ENCODE data around the gene FN1. TPM values are rescaled to one million over a fixed set of nuclear protein-coding genes. Genes with fewer than 3 reads are reported as not detected.

Gene FN1
- total RNA-seq, 1 experiment from 2014 or later, result 3,465 TPM

DNA sequence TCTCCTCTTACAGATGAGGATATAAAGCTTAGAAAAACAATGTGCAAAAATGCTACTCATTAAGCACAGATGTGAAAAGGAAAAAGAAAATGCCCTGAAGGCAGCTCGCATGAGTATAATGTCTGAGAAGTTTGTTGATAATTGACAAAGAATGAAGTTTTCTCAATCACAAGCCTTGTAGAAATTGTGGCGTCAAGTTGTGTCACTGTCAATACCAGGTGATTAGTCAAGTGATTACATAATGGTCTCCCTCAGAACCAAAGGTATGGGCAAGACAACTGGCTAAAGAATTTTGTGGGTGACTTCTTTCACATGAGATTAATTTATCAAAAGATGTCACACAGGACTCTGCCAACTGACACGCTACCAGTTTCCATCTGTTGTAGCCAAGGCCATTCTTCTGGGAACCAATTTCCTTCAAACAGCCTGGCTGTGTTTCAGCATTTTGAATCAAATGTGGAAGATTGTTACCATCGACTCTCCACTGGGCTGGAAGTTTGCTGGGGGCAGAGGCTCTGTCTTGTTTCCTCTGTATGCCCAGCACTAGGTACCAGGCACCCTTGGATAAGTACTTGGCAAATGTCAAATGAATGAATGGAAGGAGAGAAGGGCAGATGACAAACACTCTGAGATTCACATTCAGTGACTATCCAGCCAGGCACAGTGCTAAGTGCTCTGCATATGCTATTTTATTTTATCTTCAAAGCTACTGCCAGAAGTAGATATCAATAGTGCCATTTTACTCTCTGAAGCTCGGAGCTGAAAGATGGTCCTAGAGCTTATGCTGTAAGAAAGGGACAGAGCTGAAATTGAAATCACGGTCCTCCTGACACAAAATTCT lies 5.9 kb upstream of the FN1 start:
- DNase-seq (ENCODE audit: low read depth), result no peak

DNA sequence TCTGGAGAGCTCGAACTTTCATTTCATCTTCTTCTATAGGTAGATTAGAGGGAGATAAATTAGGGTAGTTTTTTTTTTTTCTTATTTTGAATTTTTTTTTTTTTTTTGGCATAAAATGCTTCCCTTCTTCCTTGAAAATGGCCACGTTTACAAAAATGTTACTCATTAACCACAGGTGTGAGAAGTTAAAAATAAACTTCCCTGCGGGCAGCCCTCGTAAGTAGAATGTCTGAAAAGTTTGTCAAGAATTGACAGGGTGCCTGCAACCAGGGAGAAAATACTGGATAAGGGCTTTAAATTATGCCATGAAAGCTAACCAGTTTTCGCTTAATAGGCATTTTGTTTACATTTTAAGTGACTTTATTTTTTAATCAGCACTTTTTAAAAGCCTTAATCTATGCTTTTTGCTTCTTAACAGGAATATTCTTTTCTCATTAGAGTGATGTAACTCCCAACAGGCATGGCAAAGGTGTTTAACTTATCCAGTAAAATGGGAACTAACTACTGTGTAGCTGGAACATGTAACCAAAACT lies 4.2 kb upstream of the FN1 start:
- DNase-seq (ENCODE audit: low read depth), result no peak

DNA sequence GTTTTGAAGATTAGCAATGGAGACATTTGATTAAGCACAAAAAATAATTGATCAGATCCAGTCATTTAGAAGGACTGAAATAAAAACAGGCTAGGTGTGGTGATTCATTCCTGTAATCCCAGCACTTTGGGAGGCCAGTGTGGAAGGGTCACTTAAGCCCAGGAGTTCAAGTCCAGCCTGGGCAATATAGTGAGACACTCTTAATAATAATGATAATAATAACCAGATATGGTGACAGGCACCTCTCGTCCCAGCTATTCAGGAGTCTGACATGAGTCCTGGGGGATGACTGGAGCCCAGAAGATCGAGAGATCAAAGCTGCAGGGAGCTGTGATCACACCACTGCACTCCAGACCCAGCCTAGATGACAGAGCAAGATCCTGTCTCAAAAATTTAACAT lies 3.5 kb upstream of the FN1 start:
- DNase-seq (ENCODE audit: low read depth), result no peak

DNA sequence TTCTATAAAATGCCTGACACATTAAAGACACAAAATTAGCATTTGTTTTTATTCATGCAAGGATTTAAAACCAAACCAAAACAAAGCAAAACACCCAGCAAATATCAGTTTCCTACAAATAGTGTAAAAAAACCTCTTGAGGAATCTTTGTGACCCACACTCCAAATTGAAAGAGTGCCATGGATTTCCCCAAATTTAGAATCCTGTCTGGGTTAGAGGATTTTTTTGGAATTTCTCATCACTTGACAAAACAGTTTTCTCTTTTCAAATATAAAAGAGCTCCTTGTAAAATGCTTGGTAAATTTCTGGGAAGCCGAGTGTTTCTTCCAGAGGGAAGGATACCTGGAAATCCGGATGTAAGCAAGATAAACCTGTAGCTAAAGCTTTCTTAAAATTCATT lies 1.7 kb upstream of the FN1 start:
- DNase-seq (ENCODE audit: low read depth), result no peak

DNA sequence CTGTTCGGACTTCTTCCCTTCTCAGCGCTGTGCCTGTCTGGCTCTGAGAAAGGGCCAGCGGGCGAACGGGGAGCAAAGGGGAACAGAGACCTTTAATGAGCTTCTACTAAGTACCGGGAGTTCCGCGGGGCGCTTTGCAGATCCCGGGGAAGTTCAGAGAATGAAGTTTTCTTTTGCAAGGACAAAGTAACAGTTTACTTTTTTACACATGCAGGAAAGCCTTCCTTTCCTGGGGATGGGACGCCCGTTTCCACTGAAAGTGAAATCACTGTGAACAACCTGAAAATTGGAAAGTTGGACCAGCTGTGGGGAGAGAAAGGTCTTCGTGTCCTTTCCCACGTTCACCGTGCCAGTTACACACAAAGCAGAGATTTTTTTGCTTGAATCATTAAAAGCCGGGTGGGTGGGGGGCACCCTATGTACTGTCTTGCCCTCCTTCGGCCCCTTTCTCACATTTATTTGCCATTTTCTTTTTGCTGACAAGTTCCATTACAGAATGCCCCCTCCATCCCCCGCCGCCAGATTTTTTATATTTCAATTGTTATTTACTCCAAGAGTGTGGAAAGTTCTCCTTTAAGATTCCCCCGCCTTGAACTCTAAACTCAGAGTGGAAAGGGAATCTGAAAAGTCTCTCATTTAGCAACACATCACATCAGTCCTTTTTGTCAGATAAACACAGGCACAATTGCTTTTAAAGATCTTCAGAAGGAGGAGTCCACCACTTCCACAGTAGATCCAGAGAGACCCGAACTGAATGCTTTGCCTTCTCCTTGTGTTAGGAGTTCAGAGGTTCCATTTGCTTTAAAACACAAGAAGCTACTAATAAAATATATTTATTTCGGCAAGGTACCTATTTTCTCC lies 1.1 kb upstream of the FN1 start:
- no peak for DNase-seq (ENCODE audit: low read depth)

DNA sequence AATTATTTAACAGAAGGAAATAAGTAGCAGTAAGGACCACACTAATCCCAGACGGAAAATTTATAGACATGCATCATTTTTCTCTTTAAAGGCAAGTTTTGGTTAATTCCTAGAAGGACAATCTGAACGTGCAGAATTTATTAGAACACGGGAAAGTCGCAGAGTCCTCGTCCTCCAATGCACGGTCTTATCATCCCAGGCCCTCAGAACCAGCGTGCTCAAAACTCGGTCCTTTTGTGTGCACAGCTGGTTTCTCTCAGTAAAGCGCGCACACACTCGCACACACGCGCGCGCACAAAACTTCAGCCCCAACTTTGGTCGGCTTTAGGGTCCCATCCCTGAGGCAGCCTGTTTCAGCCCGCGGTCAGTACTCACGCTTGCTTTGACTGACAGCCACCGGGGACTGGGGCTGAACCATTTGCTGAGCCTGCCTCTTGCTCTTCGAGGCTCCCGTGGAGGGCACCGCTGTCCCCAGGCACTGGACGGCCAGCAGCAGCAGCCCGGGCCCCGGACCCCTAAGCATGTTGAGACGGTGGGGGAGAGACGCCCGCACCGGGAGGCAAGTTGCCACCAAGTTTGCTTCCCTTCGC lies 493 bp downstream of the FN1 start:
- DNase-seq (ENCODE audit: low read depth), result peak; percentile 63

- no peak for DNase-seq (ENCODE audit: low read depth)
These were observed 1.2 kb downstream of the FN1 start for GRCh38 chr2:215434447-215435279.

- DNase-seq (ENCODE audit: low read depth), result no peak
These were observed 2.9 kb downstream of the FN1 start for GRCh38 chr2:215432759-215433594.

GRCh38 chr2:215431778-215432758 lies 3.8 kb downstream of the FN1 start:
- DNase-seq (ENCODE audit: low read depth), result no peak

DNA sequence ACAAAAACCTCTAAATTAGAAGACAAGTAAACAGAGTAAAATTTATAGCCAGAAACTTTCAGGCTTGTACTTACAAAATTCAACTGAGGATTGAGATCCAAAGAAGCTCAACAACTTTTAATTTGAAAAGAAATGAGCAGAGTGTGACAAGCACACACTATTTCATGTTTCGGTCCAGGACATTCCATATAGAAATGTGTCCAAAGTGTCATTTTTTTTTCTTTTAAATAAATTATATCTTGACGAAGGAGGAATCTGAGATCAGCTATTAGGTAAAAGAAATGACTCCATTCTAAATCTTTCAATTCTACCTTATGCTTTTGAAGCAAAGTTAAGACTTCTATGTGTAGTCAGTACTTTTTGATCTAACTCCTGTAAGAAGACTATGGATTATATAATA lies 4.6 kb downstream of the FN1 start:
- no peak for DNase-seq (ENCODE audit: low read depth)

GRCh38 chr2:215430528-215431187 lies 5.2 kb downstream of the FN1 start:
- no peak for DNase-seq (ENCODE audit: low read depth)

DNA sequence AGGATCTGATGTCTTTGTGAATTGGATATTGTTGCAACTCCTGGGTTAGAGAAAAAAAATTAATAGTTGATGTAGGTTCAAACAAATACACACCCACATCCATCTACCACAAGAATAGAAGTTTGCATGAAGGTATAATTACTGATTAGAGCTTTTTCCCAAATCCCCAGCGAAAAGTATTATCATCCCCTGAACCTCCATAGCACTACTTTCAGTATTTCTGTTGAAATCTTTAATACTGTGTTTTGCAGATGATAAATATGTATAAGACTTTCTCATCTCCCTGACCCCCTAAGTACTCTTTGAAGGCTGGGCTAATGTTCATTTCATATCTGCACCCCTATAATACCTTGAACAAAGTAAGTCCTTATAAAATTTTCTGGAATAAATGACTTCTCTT lies 6.4 kb downstream of the FN1 start:
- DNase-seq (ENCODE audit: low read depth), result no peak

DNA sequence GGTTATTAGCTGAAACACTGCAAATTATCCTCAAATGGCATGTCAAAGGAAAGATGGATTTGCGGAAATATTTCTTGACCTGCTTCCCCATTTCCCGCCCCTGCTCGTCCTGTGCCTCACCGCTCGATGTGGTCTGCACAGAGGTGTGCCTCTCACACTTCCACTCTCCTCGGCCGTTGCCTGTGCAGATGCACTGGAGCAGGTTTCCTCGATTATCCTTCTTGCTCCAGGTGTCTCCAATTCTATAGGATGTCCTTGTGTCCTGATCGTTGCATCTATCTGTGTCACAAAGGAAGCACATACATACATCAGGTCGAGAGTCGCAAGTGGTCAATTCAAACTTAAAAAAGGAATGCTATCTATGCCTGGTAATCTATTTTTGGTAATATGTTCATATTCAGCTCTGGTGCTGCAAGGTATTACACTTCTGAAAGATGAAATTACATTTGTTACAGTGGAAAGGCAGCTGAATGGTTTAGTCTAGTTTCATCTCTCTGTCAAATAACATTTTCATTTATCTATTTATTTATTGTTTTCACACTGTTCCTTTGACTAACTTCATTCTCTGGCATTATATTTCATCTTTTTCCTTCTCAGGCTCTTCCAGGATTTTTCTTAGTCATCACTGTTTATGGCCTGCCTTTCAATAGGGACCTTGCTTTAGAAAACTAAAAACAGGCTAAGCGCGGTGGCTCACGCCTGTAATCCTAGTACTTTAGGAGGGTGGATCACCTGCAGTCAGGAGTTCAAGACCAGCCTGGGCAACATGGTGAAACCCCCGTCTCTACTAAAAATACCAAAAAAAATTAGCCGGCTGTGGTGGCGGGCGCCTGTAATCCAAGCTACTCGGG lies 7.6 kb downstream of the FN1 start:
- no peak for DNase-seq (ENCODE audit: low read depth)

- DNase-seq (ENCODE audit: low read depth), result no peak
These were observed 8.3 kb downstream of the FN1 start for GRCh38 chr2:215427585-215427984.

- peak; percentile 64 for DNase-seq (ENCODE audit: low read depth)
These were observed 10.7 kb downstream of the FN1 start for GRCh38 chr2:215425021-215425782.

DNA sequence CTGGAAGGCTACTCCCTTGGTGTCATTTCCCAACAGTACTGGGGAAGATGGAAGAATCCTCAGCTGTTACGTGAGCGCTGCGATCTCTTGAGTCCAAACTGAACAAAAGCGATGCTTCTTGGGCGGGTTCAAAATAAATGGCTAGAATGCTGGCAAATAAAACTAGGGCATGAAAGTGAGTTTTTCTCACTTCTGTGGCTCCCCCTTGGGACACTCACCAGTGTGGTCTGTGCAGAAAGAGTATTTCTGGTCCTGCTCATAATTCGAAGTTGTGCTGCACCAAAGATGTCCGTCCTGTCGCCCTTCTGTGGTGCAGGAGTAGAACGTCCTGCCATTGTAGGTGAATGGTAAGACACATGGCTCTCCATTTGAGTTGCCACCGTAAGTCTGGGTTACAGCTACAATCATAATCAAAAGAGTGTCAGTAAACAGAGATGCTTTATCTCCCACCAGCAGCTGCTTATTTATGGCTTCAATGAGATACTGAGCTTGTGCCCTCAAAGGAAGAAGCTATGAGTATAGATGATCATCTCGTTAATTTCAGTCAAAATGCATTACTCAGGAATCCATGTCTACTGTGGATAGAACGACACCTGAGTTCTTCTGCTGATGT lies 11.8 kb downstream of the FN1 start:
- DNase-seq (ENCODE audit: low read depth), result no peak

DNA sequence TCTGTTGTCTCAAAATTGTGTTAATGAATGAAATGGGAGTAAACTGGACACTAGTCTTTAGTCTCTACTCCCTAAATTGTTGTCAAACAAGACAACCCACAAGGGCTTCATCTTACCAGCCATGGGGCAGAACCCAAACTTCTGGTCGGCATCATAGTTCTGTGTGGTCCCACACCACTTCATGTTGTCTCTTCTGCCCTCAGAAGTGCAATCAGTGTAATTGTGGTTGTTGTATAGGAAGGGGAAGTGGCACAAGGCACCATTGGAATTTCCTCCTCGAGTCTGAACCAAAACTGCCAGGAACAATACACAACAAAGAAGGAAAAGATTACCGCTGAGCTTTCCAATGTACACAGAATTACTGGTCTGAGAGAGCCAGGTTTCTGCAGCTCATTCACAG lies 12.6 kb downstream of the FN1 start:
- DNase-seq (ENCODE audit: low read depth), result no peak

All from Daoy (cell line).